ENCODE measurements around the gene PTGDS.

- TF ChIP-seq TAF1 (IDR thresholded peaks at IDR 0.05; ENCODE audit: borderline replicate concordance, low read depth, low read length), result no peak
- no peak for TF ChIP-seq REST (IDR thresholded peaks at IDR 0.05; ENCODE audit: low read depth, low read length)
- TF ChIP-seq EP300 (IDR thresholded peaks at IDR 0.05; ENCODE audit: borderline replicate concordance in 1 of 2, control insufficient read depth in 1 of 2, low read depth in 2 of 2, low read length in 2 of 2), result no peak
- no peak for TF ChIP-seq RELA (IDR thresholded peaks at IDR 0.05; ENCODE audit: borderline replicate concordance, partially characterized antibody)
- TF ChIP-seq CEBPB (IDR thresholded peaks at IDR 0.05; ENCODE audit: borderline replicate concordance in 1 of 2, low read depth in 2 of 2, low read length in 2 of 2), result no peak
- no peak for TF ChIP-seq CTCF (IDR thresholded peaks at IDR 0.05 in 2 of 3, conservative IDR thresholded peaks at IDR 0.05 in 1 of 3; ENCODE audit: control insufficient read depth in 2 of 3, extremely low read depth in 1 of 3, insufficient read depth in 1 of 3, low read depth in 3 of 3, low read length in 3 of 3)
- no peak for TF ChIP-seq ESRRA (IDR thresholded peaks at IDR 0.05; ENCODE audit: low read length)
- TF ChIP-seq ELK1 (IDR thresholded peaks at IDR 0.05; ENCODE audit: low read depth, low read length), result no peak
- TF ChIP-seq EZH2 (IDR thresholded peaks at IDR 0.05; ENCODE audit: borderline replicate concordance, control insufficient read depth, low read depth, low read length), result no peak
- no peak for TF ChIP-seq MTA3 (IDR thresholded peaks at IDR 0.05; ENCODE audit: borderline replicate concordance, low read length)
- TF ChIP-seq RFX5 (IDR thresholded peaks at IDR 0.05; ENCODE audit: low read depth, low read length), result no peak
- no peak for TF ChIP-seq POLR2A (IDR thresholded peaks at IDR 0.05; ENCODE audit: low read depth, low read length)
Measured at GRCh38 chr9:136985853-136986252, 8.5 kb downstream of the PTGDS start.
